Esophagus squamous epithelium (tissue), 4 donors: ENCODE data around the gene HMGXB4.

Source experiments
- POLR2A ChIP-seq, 4 donors: fragments of 450-650 bp; IDR thresholded peaks; one replicate each; pipeline ENCODE4 v1.6.1; 2017; ENCODE audit warnings: antibody characterized with exemption in 4 of 4, mild to moderate bottlenecking in 4 of 4, moderate library complexity in 3 of 4
- TF ChIP-seq, protein P1 (sequence below), 6 experiments: fragments of 450-650 bp in 4 of 6; fragments of 200-600 bp in 2 of 6; sonication (generic) in 2 of 6; IDR thresholded peaks; one replicate each; pipeline ENCODE4 v1.5.1; 2016 to 2019; ENCODE audit warnings: antibody characterized with exemption in 6 of 6, mild to moderate bottlenecking in 4 of 6, moderate library complexity in 4 of 6

DNA sequence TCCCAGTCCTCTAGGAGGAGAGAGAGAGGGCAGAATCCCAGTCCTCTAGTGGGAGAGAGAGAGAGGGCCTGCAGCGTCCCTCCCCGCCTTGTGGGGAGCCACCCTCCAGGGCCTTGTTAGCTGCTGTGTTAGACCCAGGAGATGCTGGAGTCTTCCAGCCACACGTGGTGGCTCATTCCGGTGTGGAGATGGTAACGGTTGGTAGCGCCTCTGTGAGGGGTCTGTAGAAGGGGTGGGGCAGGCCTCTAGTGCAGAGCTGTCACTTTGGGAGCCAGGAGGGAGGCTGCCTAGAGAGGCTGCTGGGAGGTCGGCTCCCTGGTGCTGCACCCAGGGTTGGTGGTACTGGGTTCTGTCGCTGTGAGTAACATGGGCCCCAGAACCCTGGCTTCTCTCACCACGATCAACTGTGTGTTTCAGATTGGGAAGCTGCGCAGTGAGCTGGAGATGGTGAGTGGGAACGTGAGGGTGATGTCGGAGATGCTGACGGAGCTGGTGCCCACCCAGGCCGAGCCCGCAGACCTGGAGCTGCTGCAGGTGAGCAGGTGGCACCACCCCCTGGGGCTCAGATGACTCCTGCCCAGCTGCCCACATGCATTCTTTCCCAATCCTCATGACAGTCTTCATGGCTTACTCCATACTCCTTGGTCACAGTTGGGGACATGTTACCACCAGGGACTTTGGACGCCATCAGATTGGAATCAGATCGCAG is 69.7 kb downstream of the HMGXB4 start:
- no peak for TF ChIP-seq POLR2A (IDR thresholded peaks at IDR 0.05)
- TF ChIP-seq, protein P1, sequence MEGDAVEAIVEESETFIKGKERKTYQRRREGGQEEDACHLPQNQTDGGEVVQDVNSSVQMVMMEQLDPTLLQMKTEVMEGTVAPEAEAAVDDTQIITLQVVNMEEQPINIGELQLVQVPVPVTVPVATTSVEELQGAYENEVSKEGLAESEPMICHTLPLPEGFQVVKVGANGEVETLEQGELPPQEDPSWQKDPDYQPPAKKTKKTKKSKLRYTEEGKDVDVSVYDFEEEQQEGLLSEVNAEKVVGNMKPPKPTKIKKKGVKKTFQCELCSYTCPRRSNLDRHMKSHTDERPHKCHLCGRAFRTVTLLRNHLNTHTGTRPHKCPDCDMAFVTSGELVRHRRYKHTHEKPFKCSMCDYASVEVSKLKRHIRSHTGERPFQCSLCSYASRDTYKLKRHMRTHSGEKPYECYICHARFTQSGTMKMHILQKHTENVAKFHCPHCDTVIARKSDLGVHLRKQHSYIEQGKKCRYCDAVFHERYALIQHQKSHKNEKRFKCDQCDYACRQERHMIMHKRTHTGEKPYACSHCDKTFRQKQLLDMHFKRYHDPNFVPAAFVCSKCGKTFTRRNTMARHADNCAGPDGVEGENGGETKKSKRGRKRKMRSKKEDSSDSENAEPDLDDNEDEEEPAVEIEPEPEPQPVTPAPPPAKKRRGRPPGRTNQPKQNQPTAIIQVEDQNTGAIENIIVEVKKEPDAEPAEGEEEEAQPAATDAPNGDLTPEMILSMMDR (IDR thresholded peaks at IDR 0.05) = no peak
